Measurements from ENCODE around the gene MDP1. TPM values are rescaled to one million over a fixed set of nuclear protein-coding genes. Genes with fewer than 3 reads are reported as not detected.

MDP1 gene
- total RNA-seq, 1 donor, result 23.2 TPM

GRCh38 chr14:24179294-24179960, 36.4 kb downstream of the MDP1 start:
- no peak for DNase-seq (ENCODE audit: low read depth)
- H3K4me3 ChIP-seq (ENCODE audit: low read depth, low read length), result no peak overlapping the region
- TF ChIP-seq CTCF (IDR thresholded peaks at IDR 0.05; ENCODE audit: insufficient read depth, low read length), result no peak

DNA sequence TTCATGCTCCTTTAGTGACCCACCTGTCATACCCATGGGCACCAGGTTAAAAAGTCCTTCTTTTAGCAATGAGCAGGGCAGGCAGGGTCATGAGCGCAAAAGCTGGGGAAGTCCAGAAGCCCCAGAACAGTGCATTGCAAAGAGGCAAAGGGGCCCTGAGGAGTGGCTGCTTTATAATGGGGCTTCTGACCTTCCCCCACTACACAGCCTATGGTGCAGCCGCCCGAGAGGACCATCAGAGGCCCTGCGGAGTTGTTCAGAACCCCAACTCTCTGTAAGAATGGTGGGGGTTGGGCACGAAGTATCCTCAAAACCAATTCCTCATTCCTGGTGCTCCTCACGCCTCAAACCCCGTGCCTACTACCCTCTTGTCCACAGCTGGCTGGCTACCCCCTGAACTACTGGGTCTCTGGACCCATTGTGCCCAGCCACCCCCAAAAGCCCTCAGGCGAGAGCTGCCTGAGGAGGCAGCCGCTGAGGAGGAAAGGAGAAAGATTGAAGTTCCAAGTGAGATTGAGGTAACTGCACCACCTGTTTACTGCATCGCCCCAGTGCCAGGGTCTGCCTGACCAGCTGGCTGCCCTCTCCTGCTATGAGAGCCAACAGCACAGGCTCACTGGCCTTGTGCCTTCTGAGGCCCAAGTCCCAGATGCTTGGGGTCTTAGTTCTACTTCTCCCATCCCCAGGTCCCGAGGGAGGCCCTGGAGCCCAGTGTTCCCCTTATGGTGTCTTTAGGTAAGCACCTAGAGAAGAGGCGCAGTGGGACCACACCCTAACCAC, 37.3 kb downstream of the MDP1 start:
- TF ChIP-seq CTCF (IDR thresholded peaks at IDR 0.05; ENCODE audit: insufficient read depth, low read length), result no peak
- DNase-seq (ENCODE audit: low read depth), result no peak
- no peak overlapping the region for H3K4me3 ChIP-seq (ENCODE audit: low read depth, low read length)

DNA sequence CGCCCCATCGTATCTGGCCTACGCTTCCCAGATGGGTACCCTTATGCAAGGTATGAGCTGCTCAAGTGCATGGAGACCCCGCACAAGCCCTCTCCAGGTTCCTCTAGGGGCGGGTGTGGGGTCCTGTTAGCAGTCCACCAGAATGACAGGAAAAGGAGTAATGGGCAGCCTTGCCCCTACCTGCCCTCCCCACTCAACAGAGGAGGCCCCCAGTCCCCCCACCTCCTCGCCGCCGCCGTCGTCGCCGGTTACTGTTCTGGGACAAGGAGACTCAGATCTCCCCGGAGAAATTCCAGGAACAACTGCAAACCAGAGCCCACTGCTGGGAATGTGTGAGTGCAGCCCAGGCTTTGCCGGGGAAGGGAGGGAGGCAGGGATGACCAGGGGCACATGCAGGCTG, 38.0 kb downstream of the MDP1 start:
- no peak for TF ChIP-seq CTCF (IDR thresholded peaks at IDR 0.05; ENCODE audit: insufficient read depth, low read length)
- no peak for DNase-seq (ENCODE audit: low read depth)
- H3K4me3 ChIP-seq (ENCODE audit: low read depth, low read length), result no peak overlapping the region

GRCh38 chr14:24177041-24177825, 38.6 kb downstream of the MDP1 start:
- no peak overlapping the region for H3K4me3 ChIP-seq (ENCODE audit: low read depth, low read length)
- no peak for DNase-seq (ENCODE audit: low read depth)
- TF ChIP-seq CTCF (IDR thresholded peaks at IDR 0.05; ENCODE audit: insufficient read depth, low read length), result no peak

GRCh38 chr14:24176599-24176998, 39.3 kb downstream of the MDP1 start:
- DNase-seq (ENCODE audit: low read depth), result no peak
- no peak overlapping the region for H3K4me3 ChIP-seq (ENCODE audit: low read depth, low read length)
- TF ChIP-seq CTCF (IDR thresholded peaks at IDR 0.05; ENCODE audit: insufficient read depth, low read length), result no peak

GRCh38 chr14:24172871-24173281, 43.0 kb downstream of the MDP1 start:
- no peak for DNase-seq (ENCODE audit: low read depth)
- no peak overlapping the region for H3K4me3 ChIP-seq (ENCODE audit: low read depth, low read length)
- TF ChIP-seq CTCF (IDR thresholded peaks at IDR 0.05; ENCODE audit: insufficient read depth, low read length), result no peak
